EH (cell line): ENCODE results near the gene GTF3C5.
"Not testable (repeated sequence)": the region's sequence is repeated elsewhere in the genome, so short reads cannot be mapped to it uniquely, and the experiment has no call there.

ENCODE experiments used
- DNase-seq: peaks from one replicate; pipeline ENCODE4 v3.0.0-alpha.2; 2015; ENCODE audit warnings: low read depth

Gene GTF3C5

GRCh38 chr9:133054966-133055365 lies 24.2 kb downstream of the GTF3C5 start:
- peak; percentile 97 for DNase-seq

DNA sequence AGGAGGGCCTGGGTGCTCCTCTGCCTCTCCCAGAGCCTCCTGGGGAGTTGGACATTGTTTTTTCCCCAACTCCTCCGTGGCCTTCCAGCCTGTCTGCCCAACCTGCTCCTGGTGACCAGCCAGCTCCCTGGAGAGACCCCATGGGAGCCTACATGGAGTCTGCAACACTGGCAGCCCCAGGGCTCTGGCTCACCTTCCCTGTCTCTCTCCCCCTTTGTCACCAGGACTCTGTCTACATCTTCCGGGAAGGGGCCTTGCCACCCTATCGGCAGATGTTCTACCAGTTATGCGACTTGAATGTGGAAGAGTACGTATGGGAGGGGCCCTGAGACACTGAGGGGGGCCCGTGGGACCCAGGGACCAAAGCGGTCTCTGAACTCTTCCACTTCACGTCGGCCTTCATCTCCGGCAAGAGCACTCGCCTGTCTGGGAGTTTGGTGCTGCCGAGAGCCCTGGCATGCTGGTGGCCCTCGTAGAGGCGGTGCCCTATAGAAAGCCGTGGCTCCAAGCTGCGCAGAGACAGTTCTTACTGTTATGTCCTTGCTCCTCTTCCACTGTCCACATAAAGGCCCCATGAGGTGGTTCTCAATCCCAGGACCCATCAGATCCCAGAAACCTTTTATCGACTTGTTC lies 25.1 kb downstream of the GTF3C5 start:
- DNase-seq = no peak

DNA sequence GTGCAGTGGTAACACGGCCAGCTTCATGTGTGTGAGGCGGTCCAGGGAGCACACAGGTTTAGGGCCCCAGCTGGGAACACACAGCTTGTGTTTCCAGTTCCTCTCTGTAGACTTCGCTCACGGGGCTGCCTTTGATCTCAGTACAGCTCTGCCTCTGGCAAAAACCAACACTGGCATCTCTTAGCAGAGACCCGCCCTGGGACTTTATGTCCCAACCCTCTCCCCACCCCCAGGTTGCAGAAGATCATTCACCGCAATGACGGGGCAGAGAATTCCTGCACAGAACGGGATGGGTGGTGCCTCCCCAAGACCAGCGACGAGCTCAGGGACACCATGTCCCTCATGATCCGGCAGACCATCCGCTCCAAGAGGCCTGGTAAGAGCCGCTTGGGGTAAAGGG lies 25.7 kb downstream of the GTF3C5 start:
- DNase-seq = no peak

DNA sequence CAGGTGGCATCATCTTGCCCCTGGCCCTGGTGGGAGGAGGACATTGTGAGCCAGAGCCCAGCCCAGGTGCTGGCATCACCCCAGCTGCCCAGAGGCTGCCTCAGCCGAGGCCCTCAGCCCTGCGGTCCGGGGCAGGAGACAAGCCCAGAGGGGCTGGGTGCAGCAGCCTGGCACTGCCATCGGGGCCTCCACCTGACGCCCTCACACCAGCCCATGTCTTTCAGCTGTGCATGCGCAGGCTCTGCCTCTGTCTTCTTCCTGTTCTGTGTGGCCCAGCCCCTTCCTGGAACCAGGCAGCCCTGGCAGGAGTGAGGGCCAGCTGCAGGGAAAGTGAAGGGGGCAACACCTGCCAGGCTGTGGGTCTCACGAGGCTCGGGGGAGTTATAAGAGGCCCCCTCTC lies 26.2 kb downstream of the GTF3C5 start:
- DNase-seq = no peak

DNA sequence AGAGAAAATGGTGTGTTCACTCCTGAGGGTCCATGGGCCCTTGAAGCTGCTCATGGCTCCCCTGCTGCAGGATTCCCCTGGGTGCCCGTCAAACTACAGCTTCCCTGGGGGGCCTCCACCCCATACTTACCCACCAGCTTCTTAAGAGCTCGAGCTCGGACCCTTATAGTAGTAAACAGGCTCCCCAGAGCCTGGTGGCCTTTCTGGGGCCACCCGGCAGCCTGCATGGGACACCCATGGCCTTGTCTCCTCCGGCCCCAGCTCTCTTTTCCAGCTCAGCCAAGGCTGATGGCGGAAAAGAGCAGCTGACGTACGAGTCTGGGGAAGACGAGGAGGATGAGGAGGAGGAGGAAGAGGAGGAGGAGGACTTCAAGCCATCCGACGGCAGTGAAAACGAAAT lies 26.8 kb downstream of the GTF3C5 start:
- DNase-seq = no peak

- no peak for DNase-seq
Observed at GRCh38 chr9:133058071-133058470, 27.3 kb downstream of the GTF3C5 start.

DNA sequence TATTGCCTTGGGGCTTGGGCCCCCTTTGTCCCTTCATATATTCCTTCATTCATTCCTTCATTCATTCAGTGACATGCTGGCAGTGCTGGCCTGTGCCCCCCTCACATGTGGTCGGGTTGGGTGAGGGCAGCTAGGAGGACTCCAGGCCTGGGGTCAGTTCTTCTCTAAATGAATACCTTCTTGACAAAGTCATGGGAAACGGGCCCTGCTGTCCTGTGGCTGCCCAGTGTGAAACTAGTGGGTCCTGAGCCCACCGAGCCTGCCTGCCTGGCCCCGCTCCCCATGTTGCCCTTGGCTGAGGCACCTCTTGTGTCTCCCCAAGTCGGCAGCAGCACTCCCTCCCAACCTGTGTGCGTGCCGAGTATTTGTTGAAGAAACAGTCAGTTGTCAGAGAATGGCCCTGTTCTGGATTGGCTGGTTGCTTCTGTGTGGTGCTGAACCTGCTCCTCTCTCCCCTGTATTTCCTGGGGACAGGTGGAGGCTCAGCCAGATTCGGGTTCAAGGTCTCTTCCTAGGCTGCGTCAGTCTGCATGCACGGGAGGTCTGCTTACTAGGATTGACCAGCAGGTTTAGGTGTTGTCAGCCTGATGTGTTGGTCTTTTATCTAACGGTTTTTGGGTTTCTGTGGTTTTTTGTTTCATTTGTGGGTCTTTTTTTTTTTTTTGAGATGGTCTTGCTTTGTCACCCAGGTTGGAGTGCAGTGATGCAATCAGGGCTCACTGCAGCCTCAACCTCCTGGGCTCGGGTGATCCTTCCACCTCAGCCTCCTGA lies 27.9 kb downstream of the GTF3C5 start:
- no peak for DNase-seq

- no peak for DNase-seq
Observed at GRCh38 chr9:133059623-133060022, 28.8 kb downstream of the GTF3C5 start.

DNA sequence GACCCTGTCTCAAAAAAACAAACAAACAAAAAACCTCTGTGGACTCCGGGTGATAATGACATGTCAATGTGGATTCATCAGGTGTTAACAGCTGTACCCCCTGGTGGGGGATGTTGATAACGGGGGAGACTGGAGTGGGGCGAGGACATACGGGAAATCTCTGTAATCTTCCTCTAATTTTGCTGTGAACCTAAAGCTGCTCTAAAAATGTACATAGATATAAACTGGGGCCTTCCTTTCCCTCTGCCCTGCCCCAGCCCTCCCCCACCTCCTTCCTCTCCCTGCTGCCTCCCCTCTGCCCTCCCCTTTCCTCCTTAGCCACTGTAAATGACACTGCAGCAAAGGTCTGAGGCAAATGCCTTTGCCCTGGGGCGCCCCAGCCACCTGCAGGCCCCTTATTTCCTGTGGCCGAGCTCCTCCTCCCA lies 29.6 kb downstream of the GTF3C5 start:
- DNase-seq = no peak

- DNase-seq = not testable (repeated sequence)
Observed at GRCh38 chr9:133061019-133061763, 30.4 kb downstream of the GTF3C5 start.

DNA sequence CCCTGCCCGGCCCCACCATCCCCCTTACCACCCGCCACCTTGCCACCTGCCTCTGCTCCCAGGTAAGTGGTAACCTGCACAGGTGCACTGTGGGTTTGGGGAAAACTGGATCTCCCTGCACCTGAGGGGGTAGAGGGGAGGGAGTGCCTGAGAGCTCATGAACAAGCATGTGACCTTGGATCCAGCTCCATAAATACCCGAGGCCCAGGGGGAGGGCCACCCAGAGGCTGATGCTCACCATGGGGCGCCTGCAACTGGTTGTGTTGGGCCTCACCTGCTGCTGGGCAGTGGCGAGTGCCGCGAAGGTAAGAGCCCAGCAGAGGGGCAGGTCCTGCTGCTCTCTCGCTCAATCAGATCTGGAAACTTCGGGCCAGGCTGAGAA lies 31.0 kb downstream of the GTF3C5 start, which contains the start of gene CEL:
Gene CEL, plus strand, starts transcription at position 218 of the 382 bp plus-strand sequence. Its CDS starts 22 bp downstream, at position 240.
- DNase-seq = not testable (repeated sequence)

GRCh38 chr9:133062569-133062968 lies 31.8 kb downstream of the GTF3C5 start:
- DNase-seq = not testable (repeated sequence)

DNA sequence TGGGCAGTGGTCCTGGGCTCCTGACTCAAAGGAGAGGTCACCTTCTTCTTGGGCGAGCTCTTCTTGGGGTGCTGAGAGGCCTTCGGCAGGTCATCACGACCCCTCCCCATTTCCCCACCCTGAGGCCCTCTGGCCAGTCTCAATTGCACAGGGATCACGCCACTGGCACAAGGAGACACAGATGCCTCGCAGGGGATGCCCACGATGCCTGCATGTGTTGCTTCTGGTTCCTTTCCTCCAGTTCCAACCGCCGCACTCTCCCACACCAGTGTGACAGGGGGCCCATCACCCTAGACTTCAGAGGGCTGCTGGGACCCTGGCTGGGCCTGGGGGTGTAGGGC lies 32.3 kb downstream of the GTF3C5 start:
- DNase-seq = no peak

DNA sequence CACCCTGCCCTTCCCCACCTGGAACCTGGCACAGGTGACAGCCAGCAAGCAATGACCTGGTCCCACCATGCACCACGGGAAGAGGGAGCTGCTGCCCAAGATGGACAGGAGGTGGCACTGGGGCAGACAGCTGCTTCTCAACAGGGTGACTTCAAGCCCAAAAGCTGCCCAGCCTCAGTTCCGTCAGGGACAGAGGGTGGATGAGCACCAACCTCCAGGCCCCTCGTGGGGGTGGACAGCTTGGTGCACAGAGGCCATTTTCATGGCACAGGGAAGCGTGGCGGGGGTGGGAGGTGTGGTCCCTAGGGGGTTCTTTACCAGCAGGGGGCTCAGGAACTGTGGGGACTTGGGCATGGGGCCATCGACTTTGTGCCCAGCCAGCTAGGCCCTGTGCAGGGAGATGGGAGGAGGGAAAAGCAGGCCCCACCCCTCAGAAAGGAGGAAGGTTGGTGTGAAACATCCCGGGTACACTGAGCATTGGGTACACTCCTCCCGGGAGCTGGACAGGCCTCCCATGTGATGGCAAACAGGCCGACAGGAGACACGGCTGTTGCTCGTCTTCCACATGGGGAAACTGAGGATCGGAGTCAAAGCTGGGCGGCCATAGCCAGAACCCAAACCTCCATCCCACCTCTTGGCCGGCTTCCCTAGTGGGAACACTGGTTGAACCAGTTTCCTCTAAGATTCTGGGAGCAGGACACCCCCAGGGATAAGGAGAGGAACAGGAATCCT lies 32.9 kb downstream of the GTF3C5 start:
- no peak for DNase-seq

DNA sequence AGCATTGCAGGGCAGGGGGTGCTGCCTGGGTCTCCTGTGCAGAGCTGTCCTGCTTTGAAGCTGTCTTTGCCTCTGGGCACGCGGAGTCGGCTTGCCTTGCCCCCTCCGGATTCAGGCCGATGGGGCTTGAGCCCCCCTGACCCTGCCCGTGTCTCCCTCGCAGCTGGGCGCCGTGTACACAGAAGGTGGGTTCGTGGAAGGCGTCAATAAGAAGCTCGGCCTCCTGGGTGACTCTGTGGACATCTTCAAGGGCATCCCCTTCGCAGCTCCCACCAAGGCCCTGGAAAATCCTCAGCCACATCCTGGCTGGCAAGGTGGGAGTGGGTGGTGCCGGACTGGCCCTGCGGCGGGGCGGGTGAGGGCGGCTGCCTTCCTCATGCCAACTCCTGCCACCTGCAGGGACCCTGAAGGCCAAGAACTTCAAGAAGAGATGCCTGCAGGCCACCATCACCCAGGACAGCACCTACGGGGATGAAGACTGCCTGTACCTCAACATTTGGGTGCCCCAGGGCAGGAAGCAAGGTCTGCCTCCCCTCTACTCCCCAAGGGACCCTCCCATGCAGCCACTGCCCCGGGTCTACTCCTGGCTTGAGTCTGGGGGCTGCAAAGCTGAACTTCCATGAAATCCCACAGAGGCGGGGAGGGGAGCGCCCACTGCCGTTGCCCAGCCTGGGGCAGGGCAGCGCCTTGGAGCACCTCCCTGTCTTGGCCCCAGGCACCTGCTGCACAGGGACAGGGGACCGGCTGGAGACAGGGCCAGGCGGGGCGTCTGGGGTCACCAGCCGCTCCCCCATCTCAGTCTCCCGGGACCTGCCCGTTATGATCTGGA lies 33.7 kb downstream of the GTF3C5 start:
- no peak for DNase-seq

GRCh38 chr9:133065070-133065388 lies 34.2 kb downstream of the GTF3C5 start:
- DNase-seq = no peak

- no peak for DNase-seq
Observed at GRCh38 chr9:133066181-133066983, 35.6 kb downstream of the GTF3C5 start.

GRCh38 chr9:133067006-133067405 lies 36.2 kb downstream of the GTF3C5 start:
- no peak for DNase-seq

- DNase-seq = no peak
Observed at GRCh38 chr9:133067813-133068212, 37.0 kb downstream of the GTF3C5 start.

GRCh38 chr9:133068431-133068830 lies 37.6 kb downstream of the GTF3C5 start:
- DNase-seq = not testable (repeated sequence)

DNA sequence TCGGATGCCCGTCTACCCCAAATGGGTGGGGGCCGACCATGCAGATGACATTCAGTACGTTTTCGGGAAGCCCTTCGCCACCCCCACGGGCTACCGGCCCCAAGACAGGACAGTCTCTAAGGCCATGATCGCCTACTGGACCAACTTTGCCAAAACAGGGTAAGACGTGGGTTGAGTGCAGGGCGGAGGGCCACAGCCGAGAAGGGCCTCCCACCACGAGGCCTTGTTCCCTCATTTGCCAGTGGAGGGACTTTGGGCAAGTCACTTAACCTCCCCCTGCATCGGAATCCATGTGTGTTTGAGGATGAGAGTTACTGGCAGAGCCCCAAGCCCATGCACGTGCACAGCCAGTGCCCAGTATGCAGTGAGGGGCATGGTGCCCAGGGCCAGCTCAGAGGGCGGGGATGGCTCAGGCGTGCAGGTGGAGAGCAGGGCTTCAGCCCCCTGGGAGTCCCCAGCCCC lies 39.7 kb downstream of the GTF3C5 start:
- DNase-seq = not testable (repeated sequence)
